Type B pancreatic cell (in vitro differentiated cells): Measurements from ENCODE around the gene CDC37. TPM values are rescaled to one million over a fixed set of nuclear protein-coding genes. Genes with fewer than 3 reads are reported as not detected.

Experiments used
- DNase-seq: peaks from one replicate; pipeline ENCODE4 v3.0.0; 2021; ENCODE audit warnings: mixed read lengths; ENCODE audit not compliant: unreplicated experiment; ENCODE audit errors: extremely low spot score
- H3K27ac Mint-ChIP-seq: 2 replicates; pipeline ENCODE4 v1.8.0; 2021; ENCODE audit warnings: mild to moderate bottlenecking, mixed read lengths
- H3K27me3 Mint-ChIP-seq: 2 replicates; pipeline ENCODE4 v1.8.0; 2021; ENCODE audit warnings: mixed read lengths
- H3K36me3 Mint-ChIP-seq: 2 replicates; pipeline ENCODE4 v1.8.0; 2021; ENCODE audit warnings: mixed read lengths
- H3K4me1 Mint-ChIP-seq: one replicate; pipeline ENCODE4 v1.8.0; 2021; ENCODE audit warnings: mixed read lengths; ENCODE audit not compliant: unreplicated experiment
- H3K4me3 Mint-ChIP-seq: 2 replicates; pipeline ENCODE4 v1.8.0; 2021; ENCODE audit warnings: mild to moderate bottlenecking, mixed read lengths
- H3K9me3 Mint-ChIP-seq: 2 replicates; pipeline ENCODE4 v1.8.0; 2021; ENCODE audit warnings: mixed read lengths
- total RNA-seq: library from RNA; stranded (reverse); gene quantifications from 2 replicates; pipeline ENCODE4 v1.2.1, GENCODE V29; 2021; ENCODE audit warnings: low replicate concordance
- TF ChIP-seq, protein P1 (sequence below): fragments of 200-600 bp; sonication (generic); conservative IDR thresholded peaks from 2 replicates; pipeline ENCODE4 v1.5.0; 2021; ENCODE audit warnings: antibody characterized with exemption, mild to moderate bottlenecking

The CDC37 gene
- total RNA-seq, 1 donor from 2014 or later: 126 TPM

DNA sequence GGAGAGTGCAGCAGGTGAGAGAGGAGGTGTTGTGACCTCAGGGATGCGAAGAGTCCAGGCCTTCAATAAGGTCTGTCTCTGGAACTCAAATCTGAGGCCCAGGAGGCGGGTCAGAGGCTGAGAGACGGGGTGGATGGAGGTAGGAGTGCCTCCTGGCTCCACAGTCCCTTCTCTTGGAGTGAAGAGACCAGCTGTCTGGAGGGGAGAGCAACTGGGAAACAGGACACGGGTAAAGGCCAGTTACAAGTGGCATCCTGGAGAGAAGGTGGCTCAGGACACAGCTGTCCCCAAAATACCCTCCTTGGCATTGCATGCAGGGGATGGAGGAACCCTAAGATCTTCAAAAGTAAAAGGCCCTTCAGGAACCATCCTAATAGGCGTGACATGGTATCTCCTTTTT is 36.2 kb upstream of the CDC37 start:
- Mint-ChIP-seq H3K4me1 (no peaks in the 10 kb centered on the region), H3K27me3 (peaks cover 24% of the 10 kb centered on the region), H3K4me3 (no peak overlapping the region), H3K9me3 (no peaks in the 10 kb centered on the region), H3K27ac (no peak overlapping the region), H3K36me3 (no peaks in the 10 kb centered on the region)
- no peak for DNase-seq
- TF ChIP-seq, protein P1, sequence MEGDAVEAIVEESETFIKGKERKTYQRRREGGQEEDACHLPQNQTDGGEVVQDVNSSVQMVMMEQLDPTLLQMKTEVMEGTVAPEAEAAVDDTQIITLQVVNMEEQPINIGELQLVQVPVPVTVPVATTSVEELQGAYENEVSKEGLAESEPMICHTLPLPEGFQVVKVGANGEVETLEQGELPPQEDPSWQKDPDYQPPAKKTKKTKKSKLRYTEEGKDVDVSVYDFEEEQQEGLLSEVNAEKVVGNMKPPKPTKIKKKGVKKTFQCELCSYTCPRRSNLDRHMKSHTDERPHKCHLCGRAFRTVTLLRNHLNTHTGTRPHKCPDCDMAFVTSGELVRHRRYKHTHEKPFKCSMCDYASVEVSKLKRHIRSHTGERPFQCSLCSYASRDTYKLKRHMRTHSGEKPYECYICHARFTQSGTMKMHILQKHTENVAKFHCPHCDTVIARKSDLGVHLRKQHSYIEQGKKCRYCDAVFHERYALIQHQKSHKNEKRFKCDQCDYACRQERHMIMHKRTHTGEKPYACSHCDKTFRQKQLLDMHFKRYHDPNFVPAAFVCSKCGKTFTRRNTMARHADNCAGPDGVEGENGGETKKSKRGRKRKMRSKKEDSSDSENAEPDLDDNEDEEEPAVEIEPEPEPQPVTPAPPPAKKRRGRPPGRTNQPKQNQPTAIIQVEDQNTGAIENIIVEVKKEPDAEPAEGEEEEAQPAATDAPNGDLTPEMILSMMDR: no peak

DNA sequence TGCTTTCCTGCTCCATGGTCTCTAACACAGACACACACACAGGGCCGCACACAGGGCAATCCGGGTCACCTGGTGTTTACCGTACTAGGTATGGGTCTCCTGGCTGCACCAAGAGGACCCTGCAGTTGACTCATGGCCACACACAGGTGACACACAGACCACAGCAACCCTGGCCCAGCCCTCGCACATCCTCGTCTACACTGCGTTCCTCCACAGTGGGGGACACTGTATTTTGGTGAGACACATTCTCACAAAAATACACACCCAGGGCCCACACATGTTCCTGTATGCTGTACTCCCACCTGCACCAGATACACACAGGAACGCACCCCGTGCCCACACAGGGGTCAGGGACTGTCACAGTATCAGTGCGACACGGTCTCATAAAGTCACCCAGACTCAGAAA is 29.8 kb upstream of the CDC37 start:
- Mint-ChIP-seq H3K27me3 (peaks cover 69% of the 10 kb centered on the region), H3K36me3 (no peaks in the 10 kb centered on the region), H3K27ac (no peak overlapping the region), H3K9me3 (no peaks in the 10 kb centered on the region), H3K4me1 (peaks cover 4% of the 10 kb centered on the region), H3K4me3 (peak overlapping the region; percentile 61)
- DNase-seq: no peak
- TF ChIP-seq, protein P1: no peak

DNA sequence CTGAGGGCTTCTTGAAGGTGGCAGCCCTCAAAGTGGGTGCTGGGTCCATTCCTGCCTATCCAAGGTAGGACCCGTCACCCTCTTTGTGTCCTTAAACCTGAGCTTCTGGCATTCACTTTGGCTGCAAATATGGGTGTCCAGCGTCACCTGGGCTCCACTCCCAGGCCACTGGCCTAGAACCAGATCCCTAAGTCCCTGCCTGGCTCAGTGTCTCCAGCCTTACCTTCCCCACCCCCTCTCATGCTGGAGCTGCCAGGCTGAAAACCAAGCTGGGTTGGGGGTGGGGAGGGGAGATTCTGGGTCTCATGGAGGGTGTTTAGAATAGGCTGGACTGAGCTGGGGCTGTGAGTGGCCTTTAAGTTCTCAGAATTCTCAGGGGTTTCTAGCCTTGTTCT is 29.4 kb upstream of the CDC37 start:
- peaks cover 73% of the 10 kb centered on the region for H3K27me3 Mint-ChIP-seq

DNA sequence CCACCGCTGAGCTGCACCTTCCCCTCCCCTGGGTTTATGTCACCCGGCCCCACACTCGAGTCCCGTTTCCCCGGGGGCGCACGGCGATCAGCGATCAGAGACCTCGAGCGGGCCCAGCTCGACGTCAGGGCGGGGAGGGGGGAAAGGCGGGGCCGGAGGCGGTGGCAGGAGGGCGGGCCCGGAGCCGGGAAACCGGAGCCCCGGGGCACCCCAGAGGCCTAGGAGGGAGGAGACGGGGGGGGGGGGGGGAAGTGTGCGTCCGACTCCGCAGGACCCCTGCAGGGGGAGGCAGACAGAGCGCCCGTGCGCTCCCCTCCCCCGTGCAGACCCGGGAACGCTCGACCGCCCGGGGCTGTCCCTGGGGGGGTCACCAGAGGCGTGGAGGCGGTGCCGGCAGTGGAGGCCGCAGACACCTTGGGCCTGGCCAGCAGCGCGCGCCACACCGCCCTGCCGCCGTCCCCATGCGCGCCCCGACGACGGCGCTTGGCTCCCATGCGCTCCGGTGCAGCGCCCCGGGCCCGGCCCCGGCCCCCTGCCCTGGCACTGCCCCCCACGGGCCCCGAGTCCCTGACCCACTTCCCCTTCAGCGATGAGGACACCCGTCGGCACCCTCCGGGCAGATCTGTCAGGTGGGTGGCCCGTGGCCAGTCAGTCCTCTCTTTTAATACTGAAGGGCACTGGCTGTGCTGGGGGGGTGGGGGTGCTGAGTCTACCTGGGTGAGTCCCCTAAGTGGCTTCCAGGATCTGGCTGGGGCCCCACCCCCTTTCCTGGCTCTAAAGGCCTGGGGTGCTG is 28.8 kb upstream of the CDC37 start:
- Mint-ChIP-seq H3K4me1 (peaks cover 4% of the 10 kb centered on the region), H3K27me3 (peaks cover 79% of the 10 kb centered on the region), H3K9me3 (no peaks in the 10 kb centered on the region), H3K4me3 (peak overlapping the region; percentile 79), H3K36me3 (no peaks in the 10 kb centered on the region), H3K27ac (no peak overlapping the region)
- DNase-seq: no peak
- TF ChIP-seq, protein P1: no peak

More for the DNA sequence above, 29.4 kb upstream of the CDC37 start:
- Mint-ChIP-seq H3K27ac (no peak overlapping the region), H3K36me3 (no peaks in the 10 kb centered on the region), H3K4me1 (peaks cover 4% of the 10 kb centered on the region), H3K9me3 (no peaks in the 10 kb centered on the region), H3K4me3 (no peak overlapping the region)
- no peak for DNase-seq
- TF ChIP-seq, protein P1: no peak

DNA sequence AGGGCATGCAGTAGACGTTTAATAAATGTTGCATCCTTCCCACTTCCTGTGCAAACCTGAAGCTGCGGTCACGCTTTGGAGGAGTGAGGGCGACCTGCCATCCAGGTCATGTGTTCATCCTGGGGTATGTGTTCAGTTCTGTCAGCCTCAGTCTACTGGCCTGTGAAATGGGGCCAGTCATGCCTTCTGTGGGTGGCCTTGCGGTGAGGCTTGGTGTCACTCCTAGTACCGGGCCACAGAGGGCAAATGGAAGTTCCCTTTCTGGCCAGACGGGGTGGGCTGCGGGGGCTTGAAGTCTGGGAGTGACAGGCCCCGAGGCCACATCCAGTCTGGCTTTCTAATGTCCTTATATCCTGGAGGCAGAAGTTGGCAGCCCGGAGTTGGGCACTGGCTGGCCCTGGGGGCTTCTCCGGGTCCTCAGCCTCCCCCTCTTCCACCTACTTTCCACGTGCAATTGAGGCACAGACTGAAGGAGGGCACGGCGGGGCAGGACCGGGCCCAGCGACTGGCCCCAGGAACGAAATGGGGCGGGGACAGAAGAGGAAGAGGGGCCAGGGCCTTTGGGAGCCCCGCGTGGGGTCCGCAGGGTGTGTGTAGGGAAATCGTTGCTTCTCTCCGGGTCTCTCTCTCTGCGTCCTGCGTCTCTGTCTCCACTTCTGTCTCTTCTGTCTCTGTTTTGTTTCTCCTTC is 28.1 kb upstream of the CDC37 start:
- H3K27me3 Mint-ChIP-seq: peaks cover 84% of the 10 kb centered on the region
- H3K27ac Mint-ChIP-seq: no peak overlapping the region
- H3K9me3 Mint-ChIP-seq: no peaks in the 10 kb centered on the region
- peak overlapping the region; percentile 79 for H3K4me3 Mint-ChIP-seq
- TF ChIP-seq, protein P1: peak; percentile 39
- no peak for DNase-seq
- peaks cover 4% of the 10 kb centered on the region for H3K4me1 Mint-ChIP-seq
- no peaks in the 10 kb centered on the region for H3K36me3 Mint-ChIP-seq
